Measurements from ENCODE around the gene GPR158.
"Not testable (repeated sequence)": the region's sequence is repeated elsewhere in the genome, so short reads cannot be mapped to it uniquely, and the experiment has no call there.

The GPR158 gene

DNA sequence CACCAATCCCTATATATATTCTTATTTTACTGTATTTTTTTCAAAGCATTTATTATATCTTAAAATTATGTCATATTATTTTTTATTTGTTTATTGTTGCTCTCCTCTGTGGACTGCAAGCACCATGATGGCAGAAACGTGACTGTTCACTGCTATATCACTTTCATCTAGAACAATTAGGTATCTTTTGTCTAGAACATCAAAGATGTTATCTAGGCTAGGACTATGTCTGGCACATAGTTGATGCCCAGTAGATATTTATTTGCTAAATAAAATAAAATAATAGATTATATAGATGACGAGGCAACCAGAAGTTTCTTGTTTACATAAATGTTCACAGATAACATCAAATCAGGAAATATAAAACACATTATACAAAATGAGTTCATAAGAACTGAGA lies 12.4 kb upstream of the GPR158 start:
- no peak overlapping the region for H3K27ac ChIP-seq
- TF ChIP-seq ZFX (IDR thresholded peaks at IDR 0.05; ENCODE audit: borderline replicate concordance), result no peak

DNA sequence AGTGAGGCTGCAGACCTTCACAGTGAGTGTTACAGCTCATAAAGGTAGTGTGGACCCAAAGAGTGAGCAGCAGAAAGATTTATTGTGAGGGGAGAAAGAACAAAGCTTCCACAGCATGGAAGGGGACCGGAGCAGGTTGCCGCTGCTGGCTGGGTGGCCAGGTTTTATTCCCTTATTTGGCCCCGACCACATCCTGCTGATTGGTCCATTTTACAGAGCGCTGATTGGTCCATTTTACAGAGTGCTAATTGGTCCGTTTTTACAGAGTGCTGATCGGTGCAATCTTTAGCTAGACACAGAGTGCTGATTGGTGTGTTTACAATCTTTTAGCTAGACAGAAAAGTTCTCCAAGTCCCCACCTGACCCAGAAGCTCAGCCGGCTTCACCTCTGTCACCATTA lies 11.3 kb upstream of the GPR158 start:
- H3K27ac ChIP-seq, result not testable (repeated sequence)

DNA sequence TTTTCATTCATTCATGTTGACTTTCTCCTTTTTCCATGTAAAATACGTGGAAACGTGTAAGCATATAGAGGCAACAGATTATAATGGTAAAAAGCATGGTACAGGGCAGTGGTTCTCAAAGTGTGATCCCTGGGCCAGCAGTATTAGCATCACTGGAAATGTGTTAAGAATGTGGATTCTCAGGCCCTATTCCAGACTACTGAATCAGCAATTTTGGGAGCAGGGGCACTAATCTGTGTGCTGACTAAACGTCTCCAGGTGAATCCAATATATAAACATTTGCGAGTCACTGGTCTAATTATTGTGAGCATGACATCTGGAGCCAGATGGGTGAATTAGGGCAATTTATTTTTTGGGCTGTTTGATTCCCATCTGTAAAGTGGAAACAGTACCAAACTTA lies 5.1 kb upstream of the GPR158 start:
- no peak overlapping the region for H3K27ac ChIP-seq
- TF ChIP-seq, protein P1, sequence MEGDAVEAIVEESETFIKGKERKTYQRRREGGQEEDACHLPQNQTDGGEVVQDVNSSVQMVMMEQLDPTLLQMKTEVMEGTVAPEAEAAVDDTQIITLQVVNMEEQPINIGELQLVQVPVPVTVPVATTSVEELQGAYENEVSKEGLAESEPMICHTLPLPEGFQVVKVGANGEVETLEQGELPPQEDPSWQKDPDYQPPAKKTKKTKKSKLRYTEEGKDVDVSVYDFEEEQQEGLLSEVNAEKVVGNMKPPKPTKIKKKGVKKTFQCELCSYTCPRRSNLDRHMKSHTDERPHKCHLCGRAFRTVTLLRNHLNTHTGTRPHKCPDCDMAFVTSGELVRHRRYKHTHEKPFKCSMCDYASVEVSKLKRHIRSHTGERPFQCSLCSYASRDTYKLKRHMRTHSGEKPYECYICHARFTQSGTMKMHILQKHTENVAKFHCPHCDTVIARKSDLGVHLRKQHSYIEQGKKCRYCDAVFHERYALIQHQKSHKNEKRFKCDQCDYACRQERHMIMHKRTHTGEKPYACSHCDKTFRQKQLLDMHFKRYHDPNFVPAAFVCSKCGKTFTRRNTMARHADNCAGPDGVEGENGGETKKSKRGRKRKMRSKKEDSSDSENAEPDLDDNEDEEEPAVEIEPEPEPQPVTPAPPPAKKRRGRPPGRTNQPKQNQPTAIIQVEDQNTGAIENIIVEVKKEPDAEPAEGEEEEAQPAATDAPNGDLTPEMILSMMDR (IDR thresholded peaks at IDR 0.05), result no peak
- no peak for TF ChIP-seq ZFX (IDR thresholded peaks at IDR 0.05; ENCODE audit: borderline replicate concordance)

DNA sequence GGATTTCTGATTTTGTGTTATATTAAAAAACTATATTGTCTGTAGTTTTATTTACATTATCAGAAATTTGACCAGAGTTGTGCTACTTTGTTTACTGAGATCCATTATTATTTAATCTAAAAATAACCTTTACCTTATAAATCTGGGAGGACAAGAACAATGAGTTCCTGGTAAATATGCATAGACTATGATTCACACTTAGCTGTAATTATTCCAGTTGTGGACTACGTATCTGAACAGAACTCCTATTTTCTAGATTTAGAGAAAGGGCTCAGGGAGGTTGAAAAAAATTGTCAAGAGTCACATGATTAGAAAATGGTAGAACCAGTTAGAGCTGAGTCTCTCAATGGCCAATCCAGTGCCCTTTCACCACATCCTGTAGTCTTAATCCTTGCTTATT lies 4.2 kb upstream of the GPR158 start:
- H3K27ac ChIP-seq, result peak overlapping the region; percentile 47
- TF ChIP-seq ZFX (IDR thresholded peaks at IDR 0.05; ENCODE audit: borderline replicate concordance), result no peak
- TF ChIP-seq, protein P1 (IDR thresholded peaks at IDR 0.05), result no peak

DNA sequence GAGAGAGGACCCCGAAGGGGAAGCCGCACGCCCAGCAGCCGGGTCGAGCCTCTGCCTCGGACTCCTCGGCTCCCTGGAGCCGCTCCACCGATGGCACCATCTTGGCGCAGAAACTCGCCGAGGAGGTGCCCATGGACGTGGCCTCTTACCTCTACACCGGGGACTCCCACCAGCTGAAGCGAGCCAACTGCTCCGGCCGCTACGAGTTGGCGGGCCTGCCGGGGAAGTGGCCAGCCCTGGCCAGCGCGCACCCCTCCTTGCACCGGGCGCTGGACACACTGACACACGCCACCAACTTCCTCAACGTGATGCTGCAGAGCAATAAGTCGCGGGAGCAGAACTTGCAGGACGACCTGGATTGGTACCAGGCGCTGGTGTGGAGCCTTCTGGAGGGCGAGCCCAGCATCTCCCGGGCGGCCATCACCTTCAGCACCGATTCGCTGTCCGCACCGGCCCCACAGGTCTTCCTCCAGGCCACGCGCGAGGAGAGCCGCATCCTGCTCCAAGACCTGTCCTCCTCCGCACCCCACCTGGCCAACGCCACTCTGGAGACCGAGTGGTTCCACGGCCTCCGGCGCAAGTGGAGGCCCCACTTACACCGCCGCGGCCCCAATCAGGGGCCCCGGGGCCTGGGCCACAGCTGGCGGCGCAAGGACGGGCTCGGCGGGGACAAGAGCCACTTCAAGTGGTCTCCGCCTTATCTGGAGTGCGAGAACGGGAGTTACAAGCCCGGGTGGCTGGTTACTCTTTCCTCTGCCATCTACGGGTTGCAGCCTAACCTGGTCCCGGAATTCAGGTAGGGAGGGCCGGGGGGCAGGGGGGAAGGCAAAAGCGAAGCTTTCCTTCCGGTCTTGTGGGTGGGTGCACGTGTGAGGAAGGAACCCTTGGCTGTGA lies 973 bp downstream of the GPR158 start:
- TF ChIP-seq, protein P1 (IDR thresholded peaks at IDR 0.05), result no peak
- no peak for TF ChIP-seq ZFX (IDR thresholded peaks at IDR 0.05; ENCODE audit: borderline replicate concordance)
- H3K27ac ChIP-seq, result peak overlapping the region; percentile 92

DNA sequence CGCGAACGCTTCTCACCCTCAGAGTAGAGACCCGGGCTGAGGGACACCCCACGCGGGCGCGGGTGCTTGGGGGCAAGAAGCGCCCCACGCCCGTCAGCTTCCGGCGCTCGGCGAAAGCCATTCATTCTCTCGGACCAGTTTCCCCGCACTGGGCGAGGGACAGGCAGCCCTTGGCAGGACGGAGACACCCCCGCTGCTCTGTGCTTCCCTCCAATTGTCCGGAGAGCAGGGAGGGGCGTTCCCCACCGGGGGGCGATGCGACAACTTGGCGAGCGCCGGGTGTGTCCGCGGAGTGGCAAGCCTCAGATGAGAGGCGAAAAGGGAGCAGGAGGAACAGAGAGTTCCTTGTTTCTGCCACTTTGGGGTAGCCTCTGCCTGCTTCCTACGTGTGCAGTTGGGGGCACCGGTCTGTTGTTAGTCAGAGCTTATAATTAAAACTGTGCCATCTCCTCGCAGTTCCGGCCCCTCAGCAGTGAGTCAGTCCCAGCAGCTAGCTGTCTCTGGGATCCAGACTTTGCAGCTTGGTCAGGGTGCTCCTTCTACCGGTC lies 1.7 kb downstream of the GPR158 start:
- H3K27ac ChIP-seq, result no peak overlapping the region
- no peak for TF ChIP-seq ZFX (IDR thresholded peaks at IDR 0.05; ENCODE audit: borderline replicate concordance)
- TF ChIP-seq, protein P1 (IDR thresholded peaks at IDR 0.05), result no peak

DNA sequence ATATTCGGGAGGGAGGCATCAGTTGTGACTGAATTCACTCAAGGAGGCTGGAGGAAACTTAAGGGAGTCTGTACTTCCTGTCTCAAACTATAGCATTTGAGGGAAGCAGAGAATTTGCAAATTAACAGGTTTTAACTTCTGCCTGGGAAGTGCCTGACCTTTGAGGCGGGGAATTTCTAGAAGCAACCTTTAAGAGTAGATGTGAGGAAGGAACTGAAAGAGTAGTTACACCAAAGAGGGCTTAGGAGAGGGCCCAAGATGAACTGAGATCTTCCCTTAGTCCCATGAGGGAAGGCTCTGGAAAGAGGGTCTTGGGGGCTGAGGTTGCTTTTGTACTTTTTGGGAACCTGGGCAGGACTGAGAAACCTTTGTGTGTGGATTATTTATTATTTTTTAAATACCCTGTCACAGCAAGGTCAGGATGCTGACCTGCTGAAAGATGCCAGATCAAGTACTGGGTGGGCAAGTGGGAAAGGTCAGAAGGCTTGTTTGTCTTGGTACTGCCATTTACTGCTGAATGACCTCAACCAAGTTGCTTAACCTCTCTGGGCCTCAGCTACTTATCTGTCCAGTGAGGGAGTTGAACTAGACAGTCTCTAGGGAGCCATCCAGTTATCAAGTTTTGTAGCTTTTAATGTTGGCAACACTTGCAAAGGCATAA lies 2.4 kb downstream of the GPR158 start:
- TF ChIP-seq, protein P1 (IDR thresholded peaks at IDR 0.05), result no peak
- TF ChIP-seq ZFX (IDR thresholded peaks at IDR 0.05; ENCODE audit: borderline replicate concordance), result no peak
- no peak overlapping the region for H3K27ac ChIP-seq

DNA sequence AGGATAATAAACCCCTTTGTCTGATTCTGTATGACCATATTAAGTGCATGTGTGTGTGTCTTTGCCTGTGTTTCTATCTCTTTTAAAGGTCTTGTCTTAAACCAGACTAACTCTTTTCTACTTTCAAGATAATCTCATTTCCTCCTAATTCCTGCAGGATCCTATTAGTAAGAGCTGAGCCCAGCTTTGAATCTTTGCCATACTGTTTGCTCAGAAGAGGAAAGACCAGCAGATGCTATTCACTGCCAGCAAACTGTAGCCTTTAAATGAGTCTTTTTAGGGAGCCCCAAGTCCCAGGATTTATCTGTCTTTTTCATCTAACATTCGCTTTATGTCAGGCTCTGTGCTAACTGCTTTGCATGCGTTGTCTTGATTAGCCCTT lies 2.9 kb downstream of the GPR158 start:
- H3K27ac ChIP-seq, result no peak overlapping the region
- TF ChIP-seq ZFX (IDR thresholded peaks at IDR 0.05; ENCODE audit: borderline replicate concordance), result no peak
- TF ChIP-seq, protein P1 (IDR thresholded peaks at IDR 0.05), result no peak
